ENCODE results near the gene UNCX. TPM values are rescaled to one million over a fixed set of nuclear protein-coding genes. Genes with fewer than 3 reads are reported as not detected.

UNCX gene
- total RNA-seq, 2 experiments from 2014 or later: not detected

- no peak overlapping the region for H3K4me3 Mint-ChIP-seq
- ChIA-PET CTCF (no interaction called here), POLR2A (no interaction called here)
- no peak for DNase-seq
- peaks cover 13% of the 10 kb centered on the region for H3K4me1 Mint-ChIP-seq (ENCODE audit: low read depth)
- H3K9me3 Mint-ChIP-seq (ENCODE audit: insufficient read depth): no peaks in the 10 kb centered on the region
- H3K36me3 Mint-ChIP-seq (ENCODE audit: low read depth): peaks cover 17% of the 10 kb centered on the region
- no peak for ATAC-seq
- no peak overlapping the region for H3K27ac Mint-ChIP-seq
- peaks cover 67% of the 10 kb centered on the region for H3K27me3 Mint-ChIP-seq (ENCODE audit: low read depth)
These were observed 3.5 kb downstream of the UNCX start for GRCh38 chr7:1236132-1236661.

- peak overlapping the region; percentile 57 for H3K27ac Mint-ChIP-seq
- no peak overlapping the region for H3K4me3 Mint-ChIP-seq
- no peaks in the 10 kb centered on the region for H3K9me3 Mint-ChIP-seq (ENCODE audit: insufficient read depth)
- ATAC-seq: no peak
- ChIA-PET POLR2A (no interaction called here), CTCF (interaction anchor here (0.9 kb wide), 1 partner anchor 9 kb away, joined by 3 read pairs; no protein-coding TSS in a partner anchor)
- H3K4me1 Mint-ChIP-seq (ENCODE audit: low read depth): peaks cover 13% of the 10 kb centered on the region
- peaks cover 63% of the 10 kb centered on the region for H3K27me3 Mint-ChIP-seq (ENCODE audit: low read depth)
- DNase-seq: no peak
- peaks cover 17% of the 10 kb centered on the region for H3K36me3 Mint-ChIP-seq (ENCODE audit: low read depth)
These were observed 4.4 kb downstream of the UNCX start for GRCh38 chr7:1236831-1237701.

GRCh38 chr7:1237704-1238255 is 5.1 kb downstream of the UNCX start:
- POLR2A ChIA-PET: no interaction called here
- Mint-ChIP-seq H3K27ac (peak overlapping the region; percentile 57), H3K36me3 (ENCODE audit: low read depth) (peaks cover 17% of the 10 kb centered on the region), H3K27me3 (ENCODE audit: low read depth) (peaks cover 59% of the 10 kb centered on the region), H3K4me3 (peak overlapping the region; percentile 49), H3K9me3 (ENCODE audit: insufficient read depth) (no peaks in the 10 kb centered on the region), H3K4me1 (ENCODE audit: low read depth) (peaks cover 13% of the 10 kb centered on the region)
- ATAC-seq (no peak), DNase-seq (no peak)
- CTCF ChIA-PET: interaction anchor here (0.9 kb wide), 1 partner anchor 10 kb away, joined by 3 read pairs; no protein-coding TSS in a partner anchor

- CTCF ChIA-PET: interaction anchor here (1.1 kb wide), 1 partner anchor 194 kb away, joined by 3 read pairs; no protein-coding TSS in a partner anchor
These were observed 5.8 kb downstream of the UNCX start for GRCh38 chr7:1238450-1238882.

GRCh38 chr7:1238931-1239802 is 6.5 kb downstream of the UNCX start:
- H3K4me3 Mint-ChIP-seq: peak overlapping the region; percentile 20

More at GRCh38 chr7:1238450-1238882, 5.8 kb downstream of the UNCX start:
- POLR2A ChIA-PET: no interaction called here
- H3K4me3 Mint-ChIP-seq: no peak overlapping the region
- ATAC-seq (no peak), DNase-seq (no peak)
- peaks cover 13% of the 10 kb centered on the region for H3K4me1 Mint-ChIP-seq (ENCODE audit: low read depth)
- peaks cover 17% of the 10 kb centered on the region for H3K36me3 Mint-ChIP-seq (ENCODE audit: low read depth)
- H3K9me3 Mint-ChIP-seq (ENCODE audit: insufficient read depth): no peaks in the 10 kb centered on the region
- H3K27ac Mint-ChIP-seq: no peak overlapping the region
- H3K27me3 Mint-ChIP-seq (ENCODE audit: low read depth): peaks cover 61% of the 10 kb centered on the region

GRCh38 chr7:1239803-1240516 is 7.3 kb downstream of the UNCX start:
- no peak overlapping the region for H3K27ac Mint-ChIP-seq
- ATAC-seq: no peak
- ChIA-PET CTCF (interaction anchor here (1.1 kb wide), 2 partner anchors 13 to 193 kb away, joined by 3 to 4 read pairs; no protein-coding TSS in a partner anchor), POLR2A (no interaction called here)
- H3K36me3 Mint-ChIP-seq (ENCODE audit: low read depth): peaks cover 11% of the 10 kb centered on the region
- no peak overlapping the region for H3K4me3 Mint-ChIP-seq
- H3K4me1 Mint-ChIP-seq (ENCODE audit: low read depth): peaks cover 3% of the 10 kb centered on the region
- no peaks in the 10 kb centered on the region for H3K9me3 Mint-ChIP-seq (ENCODE audit: insufficient read depth)
- no peak for DNase-seq
- H3K27me3 Mint-ChIP-seq (ENCODE audit: low read depth): peaks cover 61% of the 10 kb centered on the region

More at GRCh38 chr7:1238931-1239802, 6.5 kb downstream of the UNCX start:
- POLR2A ChIA-PET: no interaction called here
- no peak for ATAC-seq
- no peak for DNase-seq
- Mint-ChIP-seq H3K27ac (peak overlapping the region; percentile 37), H3K4me1 (ENCODE audit: low read depth) (peaks cover 11% of the 10 kb centered on the region), H3K36me3 (ENCODE audit: low read depth) (peaks cover 17% of the 10 kb centered on the region), H3K9me3 (ENCODE audit: insufficient read depth) (no peaks in the 10 kb centered on the region), H3K27me3 (ENCODE audit: low read depth) (peaks cover 62% of the 10 kb centered on the region)
- CTCF ChIA-PET: interaction anchor here (1.1 kb wide), 2 partner anchors 13 to 193 kb away, joined by 3 to 4 read pairs; no protein-coding TSS in a partner anchor

- CTCF ChIA-PET: no interaction called here
- Mint-ChIP-seq H3K27me3 (ENCODE audit: low read depth) (peaks cover 65% of the 10 kb centered on the region), H3K9me3 (ENCODE audit: insufficient read depth) (no peaks in the 10 kb centered on the region), H3K4me1 (ENCODE audit: low read depth) (peaks cover 1% of the 10 kb centered on the region), H3K27ac (peak overlapping the region; percentile 46), H3K36me3 (ENCODE audit: low read depth) (peaks cover 10% of the 10 kb centered on the region), H3K4me3 (no peak overlapping the region)
- ATAC-seq: no peak
- no peak for DNase-seq
- POLR2A ChIA-PET: no interaction called here
These were observed 8.0 kb downstream of the UNCX start for GRCh38 chr7:1240517-1241257.

GRCh38 chr7:1241258-1241602 is 8.6 kb downstream of the UNCX start:
- ChIA-PET POLR2A (no interaction called here), CTCF (no interaction called here)
- no peak overlapping the region for H3K4me3 Mint-ChIP-seq
- DNase-seq (no peak), ATAC-seq (no peak)
- peaks cover 69% of the 10 kb centered on the region for H3K27me3 Mint-ChIP-seq (ENCODE audit: low read depth)
- no peaks in the 10 kb centered on the region for H3K9me3 Mint-ChIP-seq (ENCODE audit: insufficient read depth)
- peaks cover 8% of the 10 kb centered on the region for H3K36me3 Mint-ChIP-seq (ENCODE audit: low read depth)
- no peak overlapping the region for H3K27ac Mint-ChIP-seq
- H3K4me1 Mint-ChIP-seq (ENCODE audit: low read depth): no peaks in the 10 kb centered on the region

GRCh38 chr7:1241603-1242255 is 9.1 kb downstream of the UNCX start:
- no peaks in the 10 kb centered on the region for H3K4me1 Mint-ChIP-seq (ENCODE audit: low read depth)
- ChIA-PET POLR2A (interaction anchor here (0.7 kb wide), 2 partner anchors 176 to 574 kb away, joined by 3 to 4 read pairs; no protein-coding TSS in a partner anchor), CTCF (no interaction called here)
- peak overlapping the region; percentile 46 for H3K27ac Mint-ChIP-seq
- peaks cover 72% of the 10 kb centered on the region for H3K27me3 Mint-ChIP-seq (ENCODE audit: low read depth)
- DNase-seq (no peak), ATAC-seq (no peak)
- H3K36me3 Mint-ChIP-seq (ENCODE audit: low read depth): peaks cover 8% of the 10 kb centered on the region
- H3K9me3 Mint-ChIP-seq (ENCODE audit: insufficient read depth): no peaks in the 10 kb centered on the region
- peak overlapping the region; percentile 12 for H3K4me3 Mint-ChIP-seq

- CTCF ChIA-PET: no interaction called here
- Mint-ChIP-seq H3K27ac (no peak overlapping the region), H3K27me3 (ENCODE audit: low read depth) (peaks cover 72% of the 10 kb centered on the region), H3K4me1 (ENCODE audit: low read depth) (no peaks in the 10 kb centered on the region), H3K4me3 (no peak overlapping the region), H3K9me3 (ENCODE audit: insufficient read depth) (no peaks in the 10 kb centered on the region), H3K36me3 (ENCODE audit: low read depth) (peaks cover 8% of the 10 kb centered on the region)
- POLR2A ChIA-PET: interaction anchor here (0.7 kb wide), 2 partner anchors 175 to 574 kb away, joined by 3 to 4 read pairs; no protein-coding TSS in a partner anchor
- ATAC-seq (no peak), DNase-seq (no peak)
These were observed 9.6 kb downstream of the UNCX start for GRCh38 chr7:1242256-1242605.

Data from activated CD8-positive, alpha-beta T cell treated with anti-CD3 and anti-CD28 coated beads, Interleukin-2, amount 10 ng/mL, durations not matched to agents 7 days and 5 days (primary cell).